ENCODE results near the gene COPS9.

DNA sequence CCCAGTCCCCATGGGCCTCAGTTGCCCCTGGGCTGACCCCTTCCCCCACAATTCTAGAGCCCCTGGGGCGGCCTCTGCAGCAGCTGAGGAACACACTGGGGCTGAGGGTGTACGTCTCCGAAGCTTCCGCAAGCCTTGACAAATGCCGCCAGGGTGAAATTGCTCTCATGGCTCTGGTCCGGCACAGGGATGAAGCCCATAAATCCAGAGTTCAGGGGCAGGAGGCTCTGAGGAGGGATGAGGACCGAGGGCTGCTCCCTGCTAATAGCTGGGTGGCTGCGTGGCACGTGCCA is 31.4 kb upstream of the COPS9 start:
- TF ChIP-seq CTCF (conservative IDR thresholded peaks at IDR 0.05; ENCODE audit: low read depth, low read length) = no peak
- TF ChIP-seq EZH2 (IDR thresholded peaks at IDR 0.05; ENCODE audit: low read length, unreplicated experiment) = no peak

Data from PC-3 (cell line).